ENCODE measurements around the gene ATF6.

- TF ChIP-seq CTCF (IDR thresholded peaks at IDR 0.05) (no peak), REST (IDR thresholded peaks at IDR 0.05; ENCODE audit: insufficient read depth in 1 of 2, low read depth in 2 of 2, low read length in 1 of 2) (no peak), SIN3A (IDR thresholded peaks at IDR 0.05; ENCODE audit: borderline replicate concordance, insufficient read depth, low read depth, low read length) (no peak), TCF7L2 (IDR thresholded peaks at IDR 0.05; ENCODE audit: low read depth, low read length) (no peak)
Observed at GRCh38 chr1:161885003-161885402, 118.9 kb downstream of the ATF6 start.

All from Panc1 (cell line).